ENCODE results near the gene KIAA1614.
"Not testable (repeated sequence)": the region's sequence is repeated elsewhere in the genome, so short reads cannot be mapped to it uniquely, and the experiment has no call there.

GRCh38 chr1:180968834-180969233 is 56.1 kb downstream of the KIAA1614 start:
- not testable (repeated sequence) for TF ChIP-seq CSRNP3 (CRISPR knock-in tag; IDR thresholded peaks at IDR 0.05); PATZ1 (CRISPR knock-in tag; IDR thresholded peaks at IDR 0.05; ENCODE audit: borderline replicate concordance); ZNF8 (CRISPR knock-in tag; IDR thresholded peaks at IDR 0.05); ZNF70 (CRISPR knock-in tag; IDR thresholded peaks at IDR 0.05); BACH2 (CRISPR knock-in tag; IDR thresholded peaks at IDR 0.05; ENCODE audit: borderline replicate concordance); ZC3H10 (CRISPR knock-in tag; IDR thresholded peaks at IDR 0.05); RARB (CRISPR knock-in tag; IDR thresholded peaks at IDR 0.05); ARNTL (CRISPR knock-in tag; IDR thresholded peaks at IDR 0.05; ENCODE audit: borderline replicate concordance, low read depth)

Measured in SK-N-SH treated with all-trans-retinoic acid at 6 μM for 48 hours (cell line).